ENCODE data around the gene ATRNL1.

DNA sequence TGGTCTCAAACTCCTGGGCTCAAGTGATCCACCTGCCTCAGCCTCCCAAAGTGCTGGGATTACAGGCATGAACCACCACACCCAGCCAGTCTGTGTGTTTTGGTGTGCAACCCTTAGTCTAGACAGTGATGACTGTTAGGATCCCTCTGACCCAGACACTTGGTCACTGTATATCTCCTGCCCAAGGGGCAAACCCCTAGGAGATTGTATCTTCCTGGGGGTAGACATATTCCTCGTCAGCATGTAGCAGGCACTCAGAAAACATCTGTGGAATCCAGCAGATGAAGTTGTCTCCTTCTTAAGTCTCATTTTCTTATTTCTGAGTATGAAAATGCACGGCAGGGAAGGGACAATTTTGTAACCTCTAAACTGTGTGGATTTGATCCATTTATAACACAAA is 887.3 kb downstream of the ATRNL1 start:
- no peak for TF ChIP-seq FOSL2 (IDR thresholded peaks at IDR 0.05; ENCODE audit: borderline replicate concordance, low read depth)
- TF ChIP-seq, protein P1, sequence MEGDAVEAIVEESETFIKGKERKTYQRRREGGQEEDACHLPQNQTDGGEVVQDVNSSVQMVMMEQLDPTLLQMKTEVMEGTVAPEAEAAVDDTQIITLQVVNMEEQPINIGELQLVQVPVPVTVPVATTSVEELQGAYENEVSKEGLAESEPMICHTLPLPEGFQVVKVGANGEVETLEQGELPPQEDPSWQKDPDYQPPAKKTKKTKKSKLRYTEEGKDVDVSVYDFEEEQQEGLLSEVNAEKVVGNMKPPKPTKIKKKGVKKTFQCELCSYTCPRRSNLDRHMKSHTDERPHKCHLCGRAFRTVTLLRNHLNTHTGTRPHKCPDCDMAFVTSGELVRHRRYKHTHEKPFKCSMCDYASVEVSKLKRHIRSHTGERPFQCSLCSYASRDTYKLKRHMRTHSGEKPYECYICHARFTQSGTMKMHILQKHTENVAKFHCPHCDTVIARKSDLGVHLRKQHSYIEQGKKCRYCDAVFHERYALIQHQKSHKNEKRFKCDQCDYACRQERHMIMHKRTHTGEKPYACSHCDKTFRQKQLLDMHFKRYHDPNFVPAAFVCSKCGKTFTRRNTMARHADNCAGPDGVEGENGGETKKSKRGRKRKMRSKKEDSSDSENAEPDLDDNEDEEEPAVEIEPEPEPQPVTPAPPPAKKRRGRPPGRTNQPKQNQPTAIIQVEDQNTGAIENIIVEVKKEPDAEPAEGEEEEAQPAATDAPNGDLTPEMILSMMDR (IDR thresholded peaks at IDR 0.05), result no peak
- no peak for TF ChIP-seq RAD21 (IDR thresholded peaks at IDR 0.05; ENCODE audit: low read length)
- no peak for TF ChIP-seq TCF12 (IDR thresholded peaks at IDR 0.05)
- TF ChIP-seq, protein P2, sequence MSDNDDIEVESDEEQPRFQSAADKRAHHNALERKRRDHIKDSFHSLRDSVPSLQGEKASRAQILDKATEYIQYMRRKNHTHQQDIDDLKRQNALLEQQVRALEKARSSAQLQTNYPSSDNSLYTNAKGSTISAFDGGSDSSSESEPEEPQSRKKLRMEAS (IDR thresholded peaks at IDR 0.05; ENCODE audit: low read depth), result no peak
- no peak for TF ChIP-seq ELF1 (IDR thresholded peaks at IDR 0.05)
- no peak for TF ChIP-seq EP300 (IDR thresholded peaks at IDR 0.05; ENCODE audit: borderline replicate concordance in 1 of 2, low read depth in 1 of 2, low read length in 1 of 2)
